ENCODE data around the gene PLIN3. TPM values are rescaled to one million over a fixed set of nuclear protein-coding genes. Genes with fewer than 3 reads are reported as not detected.

PLIN3 gene
- total and polyA plus RNA-seq, 9 of the 15 experiments (the other 6 are each of a cell fraction or from before 2014, with no cell fraction given) = 7.5 to 75.6 (median 43.1) TPM

DNA sequence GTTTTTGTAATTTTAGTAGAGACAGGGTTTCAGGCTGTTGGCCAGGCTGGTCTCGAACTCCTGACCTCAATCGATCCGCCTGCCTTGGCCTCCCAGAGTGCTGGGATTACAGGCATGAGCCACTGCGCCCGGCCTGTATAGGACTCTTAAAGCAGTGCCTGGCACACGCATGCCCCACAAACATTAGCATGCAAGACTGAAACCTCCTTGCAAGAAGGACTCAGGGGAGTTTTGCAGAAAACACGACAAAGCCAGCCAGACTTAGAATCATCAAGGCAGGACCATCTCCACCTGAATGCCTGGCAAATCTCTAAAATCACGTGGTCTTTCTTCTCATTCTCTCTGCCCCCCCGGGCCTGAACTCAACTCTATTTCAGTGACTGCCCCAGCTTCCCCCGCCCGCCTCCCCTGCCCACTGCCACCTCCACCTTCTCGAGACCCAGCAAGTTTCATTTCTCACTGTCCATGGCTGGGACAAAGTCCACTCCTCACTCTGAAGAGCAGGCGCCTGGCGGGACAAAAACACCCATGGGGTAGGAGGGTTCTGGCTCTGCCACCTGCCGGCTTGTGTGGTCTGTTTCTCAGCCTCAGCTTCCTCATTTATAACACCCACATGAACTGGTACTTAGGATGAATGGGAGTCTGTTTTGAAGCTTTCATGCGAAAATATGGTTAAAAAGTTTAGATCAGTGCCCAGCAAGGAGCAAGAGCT lies 38.3 kb downstream of the PLIN3 start:
- POLR2A ChIA-PET = interaction anchor here (0.6 to 2.8 kb wide), 3 partner anchors 9 to 189 kb away, joined by 3 to 7 read pairs (median 3); no protein-coding TSS in a partner anchor

More for the DNA sequence above, 38.3 kb downstream of the PLIN3 start:
- Histone ChIP-seq H3K9ac (ENCODE audit: insufficient read depth in 1 of 2, low read depth in 2 of 2, low read length in 2 of 2) (peak overlapping the region in 1 of 2 experiments; percentile 71; a peak in 2 of 4 replicates), H3K27ac (ENCODE audit: extremely low read depth, low read depth, low read length) (no peak overlapping the region), H3K4me1 (replicated peaks in 1 of 2; ENCODE audit: control insufficient read depth in 2 of 2, insufficient read depth in 2 of 2, low read length in 2 of 2) (peaks cover 7 to 15% of the 10 kb centered on the region in 2 experiments; a peak in 4 of 5 replicates), H3K4me3 (no peak overlapping the region), H3K9me3 (replicated peaks; ENCODE audit: control insufficient read depth, insufficient read depth, low read depth, low read length) (no peaks in the 10 kb centered on the region; the same call in 1 of the 2 replicates), H3K9me1 (ENCODE audit: control insufficient read depth, insufficient read depth, low read length) (no peaks in the 10 kb centered on the region), H3K79me2 (ENCODE audit: control insufficient read depth, insufficient read depth, low read length) (peaks cover 31% of the 10 kb centered on the region), H2AFZ (ENCODE audit: low read depth, low read length) (no peak overlapping the region), H3K27me3 (ENCODE audit: control insufficient read depth in 2 of 2, insufficient read depth in 2 of 2, low read length in 2 of 2) (no peaks in the 10 kb centered on the region), H3K4me2 (ENCODE audit: insufficient read depth, low read length) (no peak overlapping the region), H3K36me3 (ENCODE audit: control insufficient read depth, insufficient read depth, low read length) (peaks cover 3% of the 10 kb centered on the region; the same call in 1 of the 3 replicates), H4K20me1 (replicated peaks; ENCODE audit: control insufficient read depth, insufficient read depth, low read length) (no peaks in the 10 kb centered on the region)
- TF ChIP-seq POLR2B (IDR thresholded peaks at IDR 0.05; ENCODE audit: low read depth, partially characterized antibody) (no peak), HDAC3 (IDR thresholded peaks at IDR 0.05; ENCODE audit: borderline replicate concordance, partially characterized antibody) (no peak), NR1H2 (CRISPR knock-in tag; IDR thresholded peaks at IDR 0.05) (no peak), BACH1 (tag; IDR thresholded peaks at IDR 0.05) (no peak), SRSF1 (IDR thresholded peaks at IDR 0.05; ENCODE audit: low read depth, low read length) (no peak)
- TF ChIP-seq, protein P1, sequence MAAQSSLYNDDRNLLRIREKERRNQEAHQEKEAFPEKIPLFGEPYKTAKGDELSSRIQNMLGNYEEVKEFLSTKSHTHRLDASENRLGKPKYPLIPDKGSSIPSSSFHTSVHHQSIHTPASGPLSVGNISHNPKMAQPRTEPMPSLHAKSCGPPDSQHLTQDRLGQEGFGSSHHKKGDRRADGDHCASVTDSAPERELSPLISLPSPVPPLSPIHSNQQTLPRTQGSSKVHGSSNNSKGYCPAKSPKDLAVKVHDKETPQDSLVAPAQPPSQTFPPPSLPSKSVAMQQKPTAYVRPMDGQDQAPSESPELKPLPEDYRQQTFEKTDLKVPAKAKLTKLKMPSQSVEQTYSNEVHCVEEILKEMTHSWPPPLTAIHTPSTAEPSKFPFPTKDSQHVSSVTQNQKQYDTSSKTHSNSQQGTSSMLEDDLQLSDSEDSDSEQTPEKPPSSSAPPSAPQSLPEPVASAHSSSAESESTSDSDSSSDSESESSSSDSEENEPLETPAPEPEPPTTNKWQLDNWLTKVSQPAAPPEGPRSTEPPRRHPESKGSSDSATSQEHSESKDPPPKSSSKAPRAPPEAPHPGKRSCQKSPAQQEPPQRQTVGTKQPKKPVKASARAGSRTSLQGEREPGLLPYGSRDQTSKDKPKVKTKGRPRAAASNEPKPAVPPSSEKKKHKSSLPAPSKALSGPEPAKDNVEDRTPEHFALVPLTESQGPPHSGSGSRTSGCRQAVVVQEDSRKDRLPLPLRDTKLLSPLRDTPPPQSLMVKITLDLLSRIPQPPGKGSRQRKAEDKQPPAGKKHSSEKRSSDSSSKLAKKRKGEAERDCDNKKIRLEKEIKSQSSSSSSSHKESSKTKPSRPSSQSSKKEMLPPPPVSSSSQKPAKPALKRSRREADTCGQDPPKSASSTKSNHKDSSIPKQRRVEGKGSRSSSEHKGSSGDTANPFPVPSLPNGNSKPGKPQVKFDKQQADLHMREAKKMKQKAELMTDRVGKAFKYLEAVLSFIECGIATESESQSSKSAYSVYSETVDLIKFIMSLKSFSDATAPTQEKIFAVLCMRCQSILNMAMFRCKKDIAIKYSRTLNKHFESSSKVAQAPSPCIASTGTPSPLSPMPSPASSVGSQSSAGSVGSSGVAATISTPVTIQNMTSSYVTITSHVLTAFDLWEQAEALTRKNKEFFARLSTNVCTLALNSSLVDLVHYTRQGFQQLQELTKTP (IDR thresholded peaks at IDR 0.05; ENCODE audit: low read depth in 1 of 2, partially characterized antibody in 2 of 2) = no peak
- TF ChIP-seq, protein P2, sequence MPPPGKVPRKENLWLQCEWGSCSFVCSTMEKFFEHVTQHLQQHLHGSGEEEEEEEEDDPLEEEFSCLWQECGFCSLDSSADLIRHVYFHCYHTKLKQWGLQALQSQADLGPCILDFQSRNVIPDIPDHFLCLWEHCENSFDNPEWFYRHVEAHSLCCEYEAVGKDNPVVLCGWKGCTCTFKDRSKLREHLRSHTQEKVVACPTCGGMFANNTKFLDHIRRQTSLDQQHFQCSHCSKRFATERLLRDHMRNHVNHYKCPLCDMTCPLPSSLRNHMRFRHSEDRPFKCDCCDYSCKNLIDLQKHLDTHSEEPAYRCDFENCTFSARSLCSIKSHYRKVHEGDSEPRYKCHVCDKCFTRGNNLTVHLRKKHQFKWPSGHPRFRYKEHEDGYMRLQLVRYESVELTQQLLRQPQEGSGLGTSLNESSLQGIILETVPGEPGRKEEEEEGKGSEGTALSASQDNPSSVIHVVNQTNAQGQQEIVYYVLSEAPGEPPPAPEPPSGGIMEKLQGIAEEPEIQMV (tag; conservative IDR thresholded peaks at IDR 0.05; ENCODE audit: low read depth) = no peak
- TF ChIP-seq, protein P3, sequence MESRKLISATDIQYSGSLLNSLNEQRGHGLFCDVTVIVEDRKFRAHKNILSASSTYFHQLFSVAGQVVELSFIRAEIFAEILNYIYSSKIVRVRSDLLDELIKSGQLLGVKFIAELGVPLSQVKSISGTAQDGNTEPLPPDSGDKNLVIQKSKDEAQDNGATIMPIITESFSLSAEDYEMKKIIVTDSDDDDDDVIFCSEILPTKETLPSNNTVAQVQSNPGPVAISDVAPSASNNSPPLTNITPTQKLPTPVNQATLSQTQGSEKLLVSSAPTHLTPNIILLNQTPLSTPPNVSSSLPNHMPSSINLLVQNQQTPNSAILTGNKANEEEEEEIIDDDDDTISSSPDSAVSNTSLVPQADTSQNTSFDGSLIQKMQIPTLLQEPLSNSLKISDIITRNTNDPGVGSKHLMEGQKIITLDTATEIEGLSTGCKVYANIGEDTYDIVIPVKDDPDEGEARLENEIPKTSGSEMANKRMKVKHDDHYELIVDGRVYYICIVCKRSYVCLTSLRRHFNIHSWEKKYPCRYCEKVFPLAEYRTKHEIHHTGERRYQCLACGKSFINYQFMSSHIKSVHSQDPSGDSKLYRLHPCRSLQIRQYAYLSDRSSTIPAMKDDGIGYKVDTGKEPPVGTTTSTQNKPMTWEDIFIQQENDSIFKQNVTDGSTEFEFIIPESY (CRISPR knock-in tag; IDR thresholded peaks at IDR 0.05) = peak; percentile 51; the same call in 1 of the 2 replicates
- peak in 2 of 4 experiments; percentile 6 for DNase-seq (ENCODE audit: extremely low read depth in 1 of 4, low spot score in 3 of 4)
- no peak for FAIRE-seq
- WGBS (ENCODE audit: insufficient coverage, low coverage, missing lambda C conversion rate) = 79% methylated on average over 11 of the region's 16 CpGs
- no TSS peak for BruUV-seq (replicated peaks)
- no peak for ATAC-seq
- CTCF ChIA-PET (ENCODE audit: low intra/inter-chr PET ratio) = no interaction called here
- intact Hi-C loops (cut with micrococcal nuclease) = no loop called here
- in situ Hi-C loops (cut with MboI) = no loop called here

Data from K562 (cell line).